ENCODE results near the gene EIF2D.

- TF ChIP-seq EZH2 (IDR thresholded peaks at IDR 0.05; ENCODE audit: insufficient read depth, poor library complexity, severe bottlenecking) (no peak), EZH2phosphoT487 (IDR thresholded peaks at IDR 0.05; ENCODE audit: insufficient read depth, low read depth) (no peak)
Observed at GRCh38 chr1:206604861-206605260, 7.4 kb downstream of the EIF2D start.

Measured in GM23248 (cell line).